ENCODE results near the gene ARHGEF17.

ARHGEF17 gene

GRCh38 chr11:73380897-73381410 lies 72.9 kb downstream of the ARHGEF17 start:
- DNase-seq = no peak

GRCh38 chr11:73381589-73381988 lies 73.5 kb downstream of the ARHGEF17 start:
- DNase-seq = peak; percentile 64 to 79 (median 71)

- no peak for DNase-seq
Measured at GRCh38 chr11:73382183-73382582, 74.1 kb downstream of the ARHGEF17 start.

GRCh38 chr11:73382747-73383146 lies 74.7 kb downstream of the ARHGEF17 start:
- DNase-seq = no peak

- no peak for DNase-seq
Measured at GRCh38 chr11:73383249-73384124, 75.4 kb downstream of the ARHGEF17 start.

- DNase-seq = peak in 2 of 4 experiments; percentile 50 to 58
Measured at GRCh38 chr11:73384125-73384441, 76.0 kb downstream of the ARHGEF17 start.

GRCh38 chr11:73384531-73384871 lies 76.4 kb downstream of the ARHGEF17 start:
- DNase-seq = no peak

- DNase-seq = peak; percentile 95 to 97 (median 96)
Measured at GRCh38 chr11:73384872-73385689, 77.0 kb downstream of the ARHGEF17 start.

GRCh38 chr11:73386016-73386415 lies 77.9 kb downstream of the ARHGEF17 start:
- peak; percentile 59 to 85 (median 78) for DNase-seq

GRCh38 chr11:73386546-73386945 lies 78.5 kb downstream of the ARHGEF17 start:
- no peak for DNase-seq

GRCh38 chr11:73387594-73388264 lies 79.7 kb downstream of the ARHGEF17 start:
- DNase-seq = peak; percentile 34 to 60 (median 45)

- DNase-seq = peak; percentile 78 to 88 (median 82)
Measured at GRCh38 chr11:73388265-73389133, 80.4 kb downstream of the ARHGEF17 start.

GRCh38 chr11:73389134-73389525 lies 81.1 kb downstream of the ARHGEF17 start:
- no peak for DNase-seq

GRCh38 chr11:73389916-73390315 lies 81.8 kb downstream of the ARHGEF17 start:
- no peak for DNase-seq

GRCh38 chr11:73390601-73391565 lies 82.8 kb downstream of the ARHGEF17 start:
- DNase-seq = no peak

- no peak for DNase-seq
Measured at GRCh38 chr11:73391665-73392064, 83.6 kb downstream of the ARHGEF17 start.

GRCh38 chr11:73392108-73393010 lies 84.3 kb downstream of the ARHGEF17 start:
- DNase-seq = no peak

GRCh38 chr11:73393011-73393380 lies 84.9 kb downstream of the ARHGEF17 start:
- DNase-seq = peak; percentile 43 to 62 (median 52)

All from suppressor macrophage (primary cell).